NCI-H82 treated with DMSO at 0.1 percent for 48 hours (cell line): ENCODE results near the gene MMP25.

Source experiments
- DNase-seq: peaks from one replicate; lab custom pipeline; 2025; ENCODE audit not compliant: unreplicated experiment; lab: John Stamatoyannopoulos, UW

Gene MMP25, protein sequence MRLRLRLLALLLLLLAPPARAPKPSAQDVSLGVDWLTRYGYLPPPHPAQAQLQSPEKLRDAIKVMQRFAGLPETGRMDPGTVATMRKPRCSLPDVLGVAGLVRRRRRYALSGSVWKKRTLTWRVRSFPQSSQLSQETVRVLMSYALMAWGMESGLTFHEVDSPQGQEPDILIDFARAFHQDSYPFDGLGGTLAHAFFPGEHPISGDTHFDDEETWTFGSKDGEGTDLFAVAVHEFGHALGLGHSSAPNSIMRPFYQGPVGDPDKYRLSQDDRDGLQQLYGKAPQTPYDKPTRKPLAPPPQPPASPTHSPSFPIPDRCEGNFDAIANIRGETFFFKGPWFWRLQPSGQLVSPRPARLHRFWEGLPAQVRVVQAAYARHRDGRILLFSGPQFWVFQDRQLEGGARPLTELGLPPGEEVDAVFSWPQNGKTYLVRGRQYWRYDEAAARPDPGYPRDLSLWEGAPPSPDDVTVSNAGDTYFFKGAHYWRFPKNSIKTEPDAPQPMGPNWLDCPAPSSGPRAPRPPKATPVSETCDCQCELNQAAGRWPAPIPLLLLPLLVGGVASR

GRCh38 chr16:3045758-3046640, at the start of gene MMP25:
Gene MMP25, plus strand, starts transcription at chr16:3046561. Its CDS starts 357 bp downstream, at chr16:3046918.
- no peak for DNase-seq

- DNase-seq: no peak
These were observed 46.4 kb upstream of the MMP25 start for GRCh38 chr16:2999929-3000328.

DNA sequence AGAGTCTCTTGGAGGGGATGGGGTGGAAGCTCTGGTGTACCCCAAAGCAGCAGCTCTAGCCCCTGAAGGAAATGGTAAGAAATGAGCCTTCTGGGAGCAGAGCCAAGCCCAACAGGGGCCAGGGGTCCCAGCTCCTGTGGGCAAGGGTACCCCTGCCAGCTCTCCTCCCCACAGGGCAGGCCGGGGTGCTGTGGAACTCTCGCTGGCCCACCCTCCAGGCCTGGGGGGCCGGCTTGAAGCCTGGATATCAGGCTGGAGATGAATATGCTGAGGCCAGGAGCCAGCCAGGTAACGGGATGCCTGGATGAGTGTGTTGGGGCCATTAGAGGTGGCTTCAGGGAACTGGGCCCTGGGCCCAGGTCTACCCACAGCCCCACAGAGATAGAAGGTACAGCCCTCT, 45.8 kb upstream of the MMP25 start:
- DNase-seq: no peak

GRCh38 chr16:3001316-3001715, 45.0 kb upstream of the MMP25 start:
- DNase-seq: no peak

GRCh38 chr16:3003582-3004270, 42.6 kb upstream of the MMP25 start:
- DNase-seq: peak; percentile 97

- no peak for DNase-seq
These were observed 42.0 kb upstream of the MMP25 start for GRCh38 chr16:3004319-3004718.

GRCh38 chr16:3004781-3005284, 41.5 kb upstream of the MMP25 start:
- DNase-seq: no peak

- DNase-seq: no peak
These were observed 39.1 kb upstream of the MMP25 start for GRCh38 chr16:3007059-3007956.

DNA sequence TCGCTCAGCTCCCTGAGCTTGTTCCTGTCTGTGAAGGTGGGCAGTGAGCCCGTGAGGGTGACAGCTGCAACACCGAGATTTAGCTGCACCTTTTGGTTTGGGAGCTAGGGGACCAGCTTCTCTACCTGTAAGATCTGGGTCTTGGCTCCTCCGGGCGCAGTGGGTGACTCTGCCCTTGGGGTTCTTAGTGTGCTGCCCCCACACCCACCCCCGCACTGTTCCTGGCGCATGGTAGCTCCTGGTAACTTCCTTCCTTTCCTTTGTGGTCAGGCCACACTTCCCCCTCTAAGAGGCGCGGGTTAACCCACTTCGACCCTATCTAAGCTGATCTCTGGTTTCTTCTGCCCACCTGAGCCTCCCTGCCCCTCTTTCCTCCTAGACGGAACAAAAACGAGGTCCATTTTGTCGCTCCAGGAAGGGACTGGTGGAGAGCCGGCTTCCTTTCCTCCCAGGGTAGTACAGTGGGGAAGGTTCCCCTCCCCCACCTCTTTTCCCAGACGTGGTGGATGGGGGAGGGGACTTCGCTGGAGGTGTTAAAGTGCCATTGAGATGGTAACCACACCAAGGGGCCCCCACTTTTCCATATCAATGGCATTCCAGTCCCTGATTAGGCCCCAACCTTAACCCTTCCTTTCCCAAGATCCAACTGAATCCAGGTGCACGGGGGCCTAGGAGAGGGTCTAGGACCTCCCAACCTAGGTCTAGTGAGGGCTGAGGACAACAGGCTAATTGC, 38.2 kb upstream of the MMP25 start:
- no peak for DNase-seq

GRCh38 chr16:3008690-3009037, 37.7 kb upstream of the MMP25 start:
- no peak for DNase-seq

DNA sequence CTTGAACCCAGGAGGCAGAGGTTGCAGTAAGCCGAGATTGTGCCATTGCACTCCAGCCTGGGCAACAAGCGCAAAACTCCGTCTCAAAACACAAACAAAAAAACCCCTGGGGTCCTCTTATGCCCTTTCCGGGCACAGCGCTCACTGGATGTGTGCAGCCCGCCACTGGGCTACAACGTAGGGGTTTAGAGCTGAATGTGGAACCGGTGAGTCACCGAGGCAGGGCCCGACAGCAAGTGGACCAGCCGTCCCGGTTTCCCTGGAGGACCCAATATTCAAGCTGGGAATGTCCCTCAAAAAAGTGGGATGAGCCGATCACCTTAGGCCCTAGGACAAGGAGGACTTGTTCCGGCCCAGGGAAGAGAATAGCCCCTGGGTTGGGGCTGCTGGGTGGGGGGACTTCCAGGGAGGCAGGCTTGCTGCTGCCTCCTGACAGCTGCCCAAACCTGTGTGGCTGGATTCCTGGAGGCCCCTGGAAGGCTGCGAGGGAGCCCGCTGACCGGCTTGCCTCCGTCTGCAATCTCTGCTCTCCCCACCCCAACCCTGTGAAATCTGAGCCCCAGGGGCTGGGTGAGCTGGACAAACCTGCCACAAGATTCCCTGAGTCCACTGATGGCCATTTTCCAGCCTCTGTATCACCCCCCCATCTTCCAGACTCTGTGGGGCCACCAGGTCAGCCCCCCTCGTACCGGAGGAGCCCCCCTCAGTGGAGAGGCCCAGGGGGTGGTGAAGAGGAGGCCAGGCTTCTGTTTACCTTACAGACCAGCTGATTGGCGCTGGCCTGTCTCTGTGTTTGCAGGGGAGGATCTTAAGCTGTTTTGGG, 36.6 kb upstream of the MMP25 start:
- no peak for DNase-seq

- DNase-seq: no peak
These were observed 35.9 kb upstream of the MMP25 start for GRCh38 chr16:3010510-3010909.

DNA sequence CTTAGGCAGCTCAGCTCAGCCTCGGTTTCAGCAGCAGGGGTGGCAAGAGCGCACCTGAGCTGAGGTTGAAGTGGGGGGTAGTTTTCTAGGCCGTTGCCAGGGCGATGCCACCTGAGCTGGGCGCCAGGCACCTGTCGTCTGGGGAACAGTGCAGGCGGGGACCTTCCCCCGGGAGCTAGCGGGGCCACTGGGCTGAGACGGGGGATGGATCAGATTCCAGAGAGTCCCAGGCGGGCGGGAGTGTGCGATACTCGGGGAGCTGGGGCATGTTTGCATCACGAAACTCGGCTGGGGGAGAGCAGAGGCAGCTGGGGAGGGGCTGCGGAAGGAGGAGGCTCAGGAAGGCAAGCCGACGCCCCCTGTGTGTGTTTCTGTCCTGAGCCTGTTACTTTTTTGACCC, 34.1 kb upstream of the MMP25 start:
- no peak for DNase-seq

DNA sequence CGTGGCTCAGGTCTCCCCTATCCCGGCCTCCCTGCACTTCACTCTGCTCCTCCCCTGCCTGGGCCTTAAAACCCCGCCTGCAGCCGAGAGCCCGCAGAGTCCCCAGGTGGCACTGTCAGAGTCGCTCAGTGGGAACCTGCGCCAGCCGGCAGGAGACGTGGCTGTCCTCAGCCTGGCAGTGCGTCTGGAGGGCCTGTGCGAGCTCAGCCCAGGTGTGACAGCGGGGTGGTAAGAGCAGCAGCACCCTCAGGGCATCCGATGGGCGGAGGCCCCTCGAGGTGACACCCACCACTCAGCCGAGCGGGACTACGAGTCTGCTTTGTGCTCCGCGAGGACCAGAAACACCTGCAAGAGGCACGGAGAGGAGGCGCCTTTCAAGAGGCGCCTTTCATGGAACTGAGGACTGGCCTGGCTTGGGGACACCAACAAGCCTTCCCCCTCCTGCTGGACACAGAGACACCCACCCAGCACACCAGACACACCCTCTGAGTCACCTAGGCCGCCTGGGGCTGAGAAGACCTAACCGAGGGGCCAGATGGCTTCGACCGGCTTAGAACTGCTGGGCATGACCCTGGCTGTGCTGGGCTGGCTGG, 33.4 kb upstream of the MMP25 start, which contains the start of gene CLDN9:
Gene CLDN9, plus strand, starts transcription at position 96 of the 593 bp plus-strand sequence. Its CDS starts 440 bp downstream, at position 536.
- DNase-seq: no peak

- no peak for DNase-seq
These were observed 32.8 kb upstream of the MMP25 start for GRCh38 chr16:3013491-3013951.

GRCh38 chr16:3013998-3014690, 32.2 kb upstream of the MMP25 start:
- DNase-seq: no peak

DNA sequence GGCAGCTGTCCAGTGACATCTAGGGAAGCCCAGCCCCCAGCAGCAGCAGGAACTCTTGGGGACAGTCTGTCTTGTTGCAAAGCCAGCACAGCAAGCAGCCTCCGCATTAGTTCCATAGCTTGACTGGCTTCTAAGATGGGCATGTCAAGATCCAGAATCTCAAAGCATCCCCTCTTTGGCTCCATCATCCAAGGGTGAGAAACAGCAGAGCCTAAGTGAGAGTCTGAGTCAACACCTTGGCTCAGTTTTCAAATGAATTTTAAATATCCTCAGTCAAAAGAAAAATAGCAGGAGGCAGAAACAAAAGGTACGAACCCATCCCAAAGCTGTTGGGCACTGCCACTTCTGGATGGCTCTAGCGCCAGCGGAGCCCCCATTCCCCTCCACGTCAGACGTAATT, 31.4 kb upstream of the MMP25 start:
- no peak for DNase-seq
